Measurements from ENCODE around the gene KIAA0040.
"Not testable (repeated sequence)": the region's sequence is repeated elsewhere in the genome, so short reads cannot be mapped to it uniquely, and the experiment has no call there.

Gene KIAA0040

DNA sequence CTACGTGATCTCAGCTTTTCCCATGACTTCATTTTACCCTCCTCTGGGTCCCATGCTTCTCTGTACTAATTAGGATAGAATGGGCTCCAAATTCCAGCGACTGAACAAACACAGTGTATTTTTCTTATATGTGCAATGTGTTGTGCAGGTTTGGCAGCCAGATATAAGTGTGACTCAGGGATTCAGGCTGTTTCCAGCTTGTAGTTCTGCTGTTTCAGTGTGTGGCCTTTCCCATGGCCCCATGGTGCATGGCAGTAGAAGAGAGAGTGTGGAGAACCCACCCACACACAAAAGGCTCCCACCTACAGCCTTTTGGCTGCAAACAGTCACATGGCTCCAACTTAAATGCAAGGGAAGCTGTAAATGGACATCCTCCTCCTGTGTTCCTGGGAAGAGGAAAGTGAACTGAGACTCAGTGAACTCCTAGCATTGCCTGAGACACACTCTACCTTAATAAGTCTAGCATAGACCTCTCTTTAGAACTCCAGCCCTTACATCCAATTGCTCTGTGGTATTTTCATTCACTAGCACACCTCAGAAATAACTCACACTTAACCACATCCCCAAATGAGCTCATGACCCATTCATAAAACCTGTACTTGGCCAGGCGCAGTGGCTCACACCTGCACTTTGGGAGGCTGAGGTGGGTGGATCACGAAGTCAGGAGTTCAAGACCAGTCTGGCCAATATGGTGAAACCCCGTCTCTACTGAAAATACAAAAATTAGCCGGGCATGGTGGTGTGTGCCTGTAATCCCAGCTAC, 58.7 kb downstream of the KIAA0040 start:
- no peak for DNase-seq

DNA sequence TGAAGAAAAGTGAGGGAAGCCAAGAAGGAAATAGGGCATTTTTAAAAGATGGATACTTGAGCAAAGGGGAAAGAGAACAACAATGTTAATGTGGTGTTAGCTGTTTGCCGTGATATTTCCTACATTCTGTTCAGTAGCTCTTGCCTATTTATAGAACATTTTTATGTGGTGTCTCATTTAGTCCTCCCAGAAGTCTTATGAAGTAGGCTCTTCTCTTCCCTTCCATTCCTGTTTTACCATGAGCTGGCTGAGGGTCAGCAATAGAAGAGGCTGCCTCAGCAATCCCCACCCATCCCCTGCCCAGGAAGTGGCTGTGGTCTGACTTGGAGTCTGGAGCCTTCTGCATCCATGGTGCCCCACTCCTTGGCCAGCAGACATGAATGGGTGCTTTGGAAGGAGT, 60.1 kb downstream of the KIAA0040 start:
- no peak for DNase-seq

DNA sequence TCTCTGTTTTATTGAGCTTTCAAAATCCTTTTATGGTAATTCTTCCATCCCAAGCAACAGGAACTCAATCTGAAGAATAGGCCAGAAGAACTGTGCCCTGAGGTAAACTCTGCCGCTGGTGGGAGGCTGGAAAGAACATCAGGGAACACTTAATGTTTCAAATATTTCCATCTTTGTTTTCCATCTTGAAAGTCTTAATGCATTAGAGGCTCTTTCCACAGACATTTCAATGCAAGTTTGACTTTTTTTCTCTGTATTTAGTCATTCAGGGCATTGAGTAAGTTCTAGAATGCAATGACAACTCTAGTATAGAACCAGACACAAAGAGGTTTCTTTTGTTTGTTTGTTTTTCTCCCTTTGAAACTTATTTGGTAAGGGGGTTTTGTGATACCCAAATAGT, 61.5 kb downstream of the KIAA0040 start:
- DNase-seq, result no peak

DNA sequence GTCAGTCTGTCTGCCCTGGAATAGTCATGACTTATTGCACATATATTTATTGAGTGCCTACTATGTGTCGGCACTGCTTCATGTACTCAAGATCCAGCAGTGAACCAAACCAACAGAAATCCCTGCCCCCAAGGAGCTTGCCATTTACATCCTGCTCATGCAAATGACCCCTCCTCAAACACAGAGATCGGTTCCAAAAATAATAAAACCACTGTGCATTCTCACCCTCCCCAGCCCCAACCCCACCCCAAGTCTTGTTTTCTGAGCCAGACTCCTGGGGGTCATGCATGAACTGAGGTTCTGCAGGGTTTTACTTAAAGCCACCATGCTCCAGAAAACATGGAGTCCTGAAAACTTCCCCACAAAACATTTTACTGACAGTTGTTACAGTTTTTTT, 61.9 kb downstream of the KIAA0040 start:
- no peak for DNase-seq

DNA sequence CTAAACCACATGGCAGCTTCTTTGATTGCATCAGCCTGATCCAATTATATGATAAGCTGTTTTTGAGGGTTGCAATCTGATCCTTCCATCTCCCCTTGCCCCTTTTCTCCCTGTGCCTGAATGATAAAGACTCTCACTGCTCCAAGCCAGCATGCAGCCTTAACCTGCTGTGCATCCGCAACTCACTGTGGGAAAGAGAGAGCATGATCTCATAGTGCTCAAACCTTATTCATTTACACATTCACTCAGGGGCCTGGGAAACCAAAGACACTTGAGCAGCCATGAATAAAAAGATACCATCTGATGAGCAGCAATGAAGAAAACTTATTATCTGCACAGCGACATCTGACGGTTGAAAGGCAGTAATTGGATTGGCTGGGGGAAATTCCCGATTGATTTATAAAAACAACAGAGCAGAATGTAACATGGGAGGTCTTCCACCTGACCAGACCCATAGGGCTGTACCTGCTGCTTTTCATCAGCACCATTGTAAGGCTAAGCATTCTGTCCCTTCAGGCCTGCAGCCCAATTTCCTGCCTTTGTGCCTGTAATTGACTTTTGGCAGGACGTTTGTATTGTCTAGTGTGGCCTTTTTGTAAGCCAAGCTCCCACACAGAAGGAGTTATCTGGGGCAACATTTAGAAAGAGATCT, 62.5 kb downstream of the KIAA0040 start:
- DNase-seq, result peak in 2 of 3 experiments; percentile 11 to 73

DNA sequence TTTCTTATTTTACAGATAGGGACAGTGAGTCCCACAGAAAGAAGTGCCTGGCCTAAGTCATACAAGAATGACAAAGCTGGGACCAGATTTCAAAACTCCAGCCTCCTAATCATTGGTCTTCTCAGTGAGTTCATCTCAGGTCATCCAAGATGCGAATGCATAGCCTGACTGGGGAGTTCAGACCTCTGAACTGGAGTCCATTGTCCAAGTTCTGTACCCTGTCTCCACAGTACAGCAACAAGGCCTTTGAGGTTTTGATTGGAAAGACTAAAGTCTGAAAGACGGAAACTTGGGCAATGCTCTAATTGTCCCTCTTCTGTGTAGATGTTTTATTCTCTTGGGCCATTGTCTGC, 63.0 kb downstream of the KIAA0040 start:
- no peak for DNase-seq

DNA sequence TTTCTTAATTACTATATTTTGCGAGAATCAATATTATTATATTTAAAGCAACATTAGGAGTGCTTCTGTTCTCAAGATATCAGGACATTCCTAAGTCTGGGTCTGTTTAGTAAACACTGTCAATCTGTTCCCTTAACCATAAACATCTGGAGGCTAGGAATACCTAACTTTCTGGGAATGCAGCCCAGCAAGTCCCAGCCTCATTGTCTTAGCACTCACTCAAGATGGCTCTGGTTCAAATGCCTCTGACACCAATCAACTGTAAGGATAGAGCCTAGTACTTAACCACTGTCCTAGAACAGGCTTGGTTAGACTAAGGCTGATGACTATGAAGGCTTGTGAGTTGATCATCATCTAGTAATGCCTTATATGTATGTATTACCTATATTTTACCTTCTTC, 63.4 kb downstream of the KIAA0040 start:
- no peak for DNase-seq

DNA sequence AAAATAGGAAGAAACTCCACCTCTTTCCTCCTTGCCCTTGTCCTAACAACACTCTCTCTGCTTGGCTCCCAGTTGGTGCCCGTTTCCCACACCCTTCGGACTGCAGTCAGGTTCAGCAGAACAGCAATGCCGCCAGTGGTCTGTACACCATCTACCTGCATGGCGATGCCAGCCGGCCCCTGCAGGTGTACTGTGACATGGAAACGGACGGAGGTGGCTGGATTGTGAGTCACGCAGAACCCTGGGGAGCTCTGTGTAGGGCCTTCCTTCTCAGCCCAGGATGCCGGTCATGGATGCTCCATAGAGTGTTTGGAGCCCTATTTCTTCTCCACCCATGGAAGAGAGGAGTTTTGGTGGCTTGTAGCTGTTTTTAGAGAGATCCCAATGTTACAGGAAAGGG, 64.1 kb downstream of the KIAA0040 start:
- DNase-seq, result no peak

DNA sequence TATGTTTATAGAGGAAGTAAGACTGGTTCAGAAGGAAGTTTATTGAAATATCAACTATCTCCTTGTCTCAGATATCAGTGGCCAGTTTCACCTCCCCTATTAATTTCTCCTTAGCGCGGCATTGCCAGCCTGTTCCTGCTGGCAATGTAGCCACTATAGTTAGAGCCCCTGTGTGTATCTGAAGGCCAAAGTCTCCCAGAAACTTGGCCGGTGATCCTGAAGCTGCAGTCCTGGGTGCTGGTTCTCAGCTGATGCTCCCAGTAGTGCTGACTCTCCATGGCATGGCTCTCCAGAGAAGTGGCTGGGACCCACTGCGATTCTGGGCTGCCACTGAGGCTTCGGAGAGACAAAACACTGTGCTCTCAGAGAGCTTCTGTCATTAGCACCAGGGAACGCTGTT, 65.0 kb downstream of the KIAA0040 start:
- no peak for DNase-seq

DNA sequence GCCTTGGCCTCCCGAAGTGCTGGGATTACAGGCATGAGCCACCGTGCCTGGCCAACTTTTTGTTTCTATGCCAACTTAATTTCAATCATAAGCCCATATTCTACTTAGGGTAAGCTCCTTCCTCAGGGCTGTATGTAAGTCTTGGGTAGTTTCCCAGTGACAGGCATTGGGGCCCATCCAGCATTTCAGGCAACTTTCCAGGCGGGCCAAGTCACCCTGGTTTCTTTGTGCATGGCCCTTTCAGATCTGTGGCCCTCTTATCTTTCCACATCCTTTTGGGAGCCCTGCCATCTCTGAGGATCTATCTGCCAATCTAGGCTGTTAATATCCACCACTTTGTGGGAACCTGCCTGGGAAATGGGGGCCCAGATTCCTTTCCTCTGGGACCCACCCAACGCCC, 66.2 kb downstream of the KIAA0040 start:
- DNase-seq, result no peak

DNA sequence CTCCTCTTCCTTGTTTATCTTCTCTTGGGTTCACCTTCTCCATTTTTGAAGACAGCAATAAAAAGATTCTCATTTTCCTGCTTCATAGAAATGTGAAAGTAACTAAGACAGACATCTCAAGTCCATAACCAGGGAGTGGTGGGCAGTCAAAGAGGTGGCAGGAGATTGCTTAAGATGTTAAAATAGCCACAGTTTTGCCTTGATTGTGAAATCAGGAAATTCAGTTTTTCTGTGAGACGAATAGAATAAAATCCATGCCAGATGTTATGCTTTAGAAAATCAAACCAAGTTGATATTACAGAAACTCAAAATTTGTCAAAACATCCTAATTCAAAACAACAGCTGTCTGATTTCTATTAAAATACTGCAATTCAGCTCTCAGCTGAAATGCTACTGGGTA, 67.7 kb downstream of the KIAA0040 start:
- DNase-seq, result no peak

DNA sequence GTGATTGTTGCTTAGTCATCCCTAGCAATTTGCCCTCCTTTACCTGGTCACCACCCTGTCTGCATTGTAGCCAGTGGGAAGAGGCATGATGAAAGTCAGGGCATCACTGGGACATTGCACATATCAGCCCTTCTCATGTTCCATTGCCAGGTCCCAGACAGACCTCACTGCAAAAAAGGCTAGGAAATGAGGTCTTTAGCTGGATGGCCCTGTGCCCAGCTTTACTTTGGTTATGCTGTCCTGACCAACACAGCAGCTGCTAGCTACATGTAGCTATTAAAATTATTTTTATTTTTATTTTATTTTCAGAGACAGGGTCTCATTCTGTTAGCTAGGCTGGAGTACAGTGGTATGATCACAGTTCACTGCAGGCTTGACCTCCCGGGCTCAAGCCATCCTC, 72.1 kb downstream of the KIAA0040 start:
- no peak for DNase-seq

DNA sequence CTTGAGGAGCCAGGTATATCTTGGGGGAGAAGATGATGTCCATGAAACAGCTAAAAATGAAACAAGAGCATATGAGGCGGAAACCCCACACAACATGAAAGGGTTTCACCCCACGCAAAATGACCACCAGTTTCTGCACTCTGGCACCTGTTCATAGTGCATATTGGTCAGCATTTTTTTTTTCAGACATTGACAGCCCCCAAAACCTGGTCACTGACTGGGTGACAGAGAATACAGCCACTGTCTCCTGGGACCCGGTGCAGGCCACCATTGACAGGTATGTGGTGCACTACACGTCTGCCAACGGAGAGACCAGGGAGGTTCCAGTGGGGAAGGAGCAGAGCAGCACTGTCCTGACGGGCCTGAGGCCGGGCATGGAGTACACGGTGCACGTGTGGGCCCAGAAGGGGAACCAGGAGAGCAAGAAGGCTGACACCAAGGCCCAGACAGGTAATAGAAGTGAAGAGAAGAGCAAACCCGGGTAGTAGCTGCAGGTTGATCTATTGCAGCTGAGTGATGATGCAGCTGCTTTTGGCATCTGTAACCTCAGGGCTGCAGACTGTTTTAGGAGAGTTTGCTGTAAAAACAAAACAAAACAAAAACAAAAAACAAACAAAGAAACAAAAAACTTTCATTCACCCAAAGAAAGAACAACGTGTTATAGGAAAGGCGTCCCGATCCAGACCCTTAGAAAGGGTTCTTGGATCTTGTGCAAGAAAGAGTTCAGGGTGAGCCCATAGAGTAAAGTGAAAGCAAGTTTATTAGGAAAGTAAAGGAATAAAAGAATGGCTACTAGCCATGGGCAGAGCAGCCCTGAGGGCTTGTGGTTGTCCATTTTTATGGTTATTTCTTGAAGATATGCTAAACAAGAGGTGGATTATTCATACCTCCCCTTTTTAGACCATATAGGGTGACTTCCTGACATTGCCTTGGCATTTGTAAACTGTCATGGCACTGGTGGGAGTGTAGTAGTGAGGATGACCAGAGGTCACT, 73.9 kb downstream of the KIAA0040 start:
- no peak for DNase-seq

DNA sequence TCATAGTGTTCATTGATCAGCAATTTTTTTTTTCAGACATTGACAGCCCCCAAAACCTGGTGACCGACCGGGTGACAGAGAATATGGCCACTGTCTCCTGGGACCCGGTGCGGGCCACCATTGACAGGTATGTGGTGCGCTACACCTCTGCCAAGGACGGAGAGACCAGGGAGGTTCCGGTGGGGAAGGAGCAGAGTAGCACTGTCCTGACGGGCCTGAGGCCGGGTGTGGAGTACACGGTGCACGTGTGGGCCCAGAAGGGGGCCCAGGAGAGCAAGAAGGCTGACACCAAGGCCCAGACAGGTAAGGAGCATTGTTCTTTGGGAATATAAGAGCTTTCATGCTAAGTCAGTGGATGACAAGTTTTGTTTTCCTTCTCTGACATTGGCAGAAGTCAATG, 75.7 kb downstream of the KIAA0040 start:
- no peak for DNase-seq

DNA sequence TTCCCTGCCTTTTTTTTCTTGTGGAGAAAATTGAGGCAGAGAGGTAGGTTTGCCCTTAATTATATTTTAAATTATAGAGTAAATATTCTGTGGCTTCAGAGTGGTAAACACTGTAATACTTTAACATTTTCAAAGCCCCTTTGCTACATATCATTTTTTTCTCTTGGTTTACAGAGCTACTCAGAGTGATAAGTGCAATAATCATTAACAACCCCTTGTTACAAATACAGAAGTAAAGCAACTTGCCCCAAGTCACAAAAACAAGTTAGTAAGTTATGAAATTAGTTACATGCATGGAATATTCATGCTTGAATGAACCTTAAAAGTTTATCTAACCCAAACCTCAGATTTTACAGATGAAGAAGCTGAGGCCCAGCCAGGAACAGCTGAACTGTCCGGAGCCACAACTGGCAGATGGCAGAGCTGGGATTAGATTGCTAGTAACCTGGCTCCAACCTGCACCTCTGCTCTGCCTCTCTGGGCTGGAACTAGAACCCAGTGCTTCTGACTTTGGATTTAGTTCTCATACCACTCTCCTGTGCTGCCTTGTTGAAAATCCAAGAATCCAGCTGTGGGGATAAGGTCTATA, 76.3 kb downstream of the KIAA0040 start:
- no peak for DNase-seq

DNA sequence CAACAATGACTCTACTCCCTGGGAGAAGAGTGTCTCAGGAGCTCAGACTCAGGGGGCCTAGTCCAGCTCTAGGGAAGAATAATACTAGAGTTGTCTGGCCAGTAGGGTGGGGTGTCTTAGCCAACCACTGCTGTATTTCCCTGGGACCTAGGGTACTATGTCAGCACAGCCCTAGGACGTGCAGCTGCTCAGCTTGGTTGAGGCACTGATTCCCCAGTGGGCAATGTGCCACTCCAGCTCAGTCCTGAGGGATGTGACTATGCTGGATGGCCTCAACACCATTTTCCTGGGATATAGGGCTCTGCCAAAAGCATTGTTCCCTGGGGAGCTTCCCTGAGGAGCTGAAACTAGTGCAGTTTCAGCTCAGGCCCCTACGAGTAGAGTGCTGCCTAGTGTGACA, 77.6 kb downstream of the KIAA0040 start:
- no peak for DNase-seq

DNA sequence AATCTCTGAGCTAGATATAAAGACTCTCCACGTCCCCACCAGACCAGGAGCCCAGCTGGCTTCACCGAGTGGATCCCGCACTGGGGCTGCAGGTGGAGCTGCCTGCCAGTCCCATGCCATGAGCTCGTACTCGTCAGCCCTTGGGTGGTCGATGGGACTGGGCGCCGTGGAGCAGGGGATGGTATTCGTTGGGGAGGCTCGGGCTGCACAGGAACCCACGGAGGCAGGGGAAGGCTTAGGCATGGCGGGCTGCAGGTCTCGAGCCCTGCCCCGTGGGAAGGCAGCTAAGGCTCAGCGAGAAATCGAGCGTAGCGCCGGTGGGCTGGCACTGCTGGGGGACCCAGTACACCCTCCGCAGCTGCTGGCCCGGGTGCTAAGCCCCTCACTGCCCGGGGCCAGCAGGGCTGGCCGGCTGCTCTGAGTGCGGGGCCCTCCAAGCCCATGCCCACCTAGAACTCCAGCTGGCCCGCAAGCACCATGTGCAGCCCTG, 84.2 kb downstream of the KIAA0040 start:
- DNase-seq, result not testable (repeated sequence)
